ENCODE results near the gene ALDH1L2. TPM values are rescaled to one million over a fixed set of nuclear protein-coding genes. Genes with fewer than 3 reads are reported as not detected.

ALDH1L2 gene
- total and polyA plus RNA-seq, 4 donors, result 0.03 to 0.25 (median 0.15) TPM

GRCh38 chr12:105077435-105077834 lies 6.8 kb downstream of the ALDH1L2 start:
- no peaks in the 10 kb centered on the region for H3K27me3 ChIP-seq (ENCODE audit: control insufficient read depth in 4 of 4, insufficient read depth in 4 of 4, low read length in 3 of 4)
- H3K27ac ChIP-seq (ENCODE audit: low read depth in 1 of 2, low read length in 2 of 2), result no peak overlapping the region
- no peak overlapping the region for H3K4me3 ChIP-seq (ENCODE audit: low read depth in 1 of 3, low read length in 3 of 3)
- no peaks in the 10 kb centered on the region for H3K36me3 ChIP-seq (ENCODE audit: control insufficient read depth in 4 of 4, insufficient read depth in 3 of 4, low read depth in 1 of 4, low read length in 3 of 4)
- TF ChIP-seq RXRA (IDR thresholded peaks at IDR 0.05), result no peak
- no peak for TF ChIP-seq MAX (IDR thresholded peaks at IDR 0.05)
- no peak for TF ChIP-seq YY1 (IDR thresholded peaks at IDR 0.05)
- TF ChIP-seq, protein P1, sequence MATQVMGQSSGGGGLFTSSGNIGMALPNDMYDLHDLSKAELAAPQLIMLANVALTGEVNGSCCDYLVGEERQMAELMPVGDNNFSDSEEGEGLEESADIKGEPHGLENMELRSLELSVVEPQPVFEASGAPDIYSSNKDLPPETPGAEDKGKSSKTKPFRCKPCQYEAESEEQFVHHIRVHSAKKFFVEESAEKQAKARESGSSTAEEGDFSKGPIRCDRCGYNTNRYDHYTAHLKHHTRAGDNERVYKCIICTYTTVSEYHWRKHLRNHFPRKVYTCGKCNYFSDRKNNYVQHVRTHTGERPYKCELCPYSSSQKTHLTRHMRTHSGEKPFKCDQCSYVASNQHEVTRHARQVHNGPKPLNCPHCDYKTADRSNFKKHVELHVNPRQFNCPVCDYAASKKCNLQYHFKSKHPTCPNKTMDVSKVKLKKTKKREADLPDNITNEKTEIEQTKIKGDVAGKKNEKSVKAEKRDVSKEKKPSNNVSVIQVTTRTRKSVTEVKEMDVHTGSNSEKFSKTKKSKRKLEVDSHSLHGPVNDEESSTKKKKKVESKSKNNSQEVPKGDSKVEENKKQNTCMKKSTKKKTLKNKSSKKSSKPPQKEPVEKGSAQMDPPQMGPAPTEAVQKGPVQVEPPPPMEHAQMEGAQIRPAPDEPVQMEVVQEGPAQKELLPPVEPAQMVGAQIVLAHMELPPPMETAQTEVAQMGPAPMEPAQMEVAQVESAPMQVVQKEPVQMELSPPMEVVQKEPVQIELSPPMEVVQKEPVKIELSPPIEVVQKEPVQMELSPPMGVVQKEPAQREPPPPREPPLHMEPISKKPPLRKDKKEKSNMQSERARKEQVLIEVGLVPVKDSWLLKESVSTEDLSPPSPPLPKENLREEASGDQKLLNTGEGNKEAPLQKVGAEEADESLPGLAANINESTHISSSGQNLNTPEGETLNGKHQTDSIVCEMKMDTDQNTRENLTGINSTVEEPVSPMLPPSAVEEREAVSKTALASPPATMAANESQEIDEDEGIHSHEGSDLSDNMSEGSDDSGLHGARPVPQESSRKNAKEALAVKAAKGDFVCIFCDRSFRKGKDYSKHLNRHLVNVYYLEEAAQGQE (IDR thresholded peaks at IDR 0.05), result no peak
- no peak for TF ChIP-seq EGR1 (IDR thresholded peaks at IDR 0.05; ENCODE audit: low read depth in 2 of 2)
- no peak for TF ChIP-seq ATF3 (IDR thresholded peaks at IDR 0.05)
- no peak for TF ChIP-seq RAD21 (IDR thresholded peaks at IDR 0.05)
- TF ChIP-seq GABPA (IDR thresholded peaks at IDR 0.05 in 1 of 2, conservative IDR thresholded peaks at IDR 0.05 in 1 of 2), result no peak
- no peak for TF ChIP-seq TAF1 (conservative IDR thresholded peaks at IDR 0.05)
- TF ChIP-seq SP1 (IDR thresholded peaks at IDR 0.05), result no peak
- TF ChIP-seq, protein P2, sequence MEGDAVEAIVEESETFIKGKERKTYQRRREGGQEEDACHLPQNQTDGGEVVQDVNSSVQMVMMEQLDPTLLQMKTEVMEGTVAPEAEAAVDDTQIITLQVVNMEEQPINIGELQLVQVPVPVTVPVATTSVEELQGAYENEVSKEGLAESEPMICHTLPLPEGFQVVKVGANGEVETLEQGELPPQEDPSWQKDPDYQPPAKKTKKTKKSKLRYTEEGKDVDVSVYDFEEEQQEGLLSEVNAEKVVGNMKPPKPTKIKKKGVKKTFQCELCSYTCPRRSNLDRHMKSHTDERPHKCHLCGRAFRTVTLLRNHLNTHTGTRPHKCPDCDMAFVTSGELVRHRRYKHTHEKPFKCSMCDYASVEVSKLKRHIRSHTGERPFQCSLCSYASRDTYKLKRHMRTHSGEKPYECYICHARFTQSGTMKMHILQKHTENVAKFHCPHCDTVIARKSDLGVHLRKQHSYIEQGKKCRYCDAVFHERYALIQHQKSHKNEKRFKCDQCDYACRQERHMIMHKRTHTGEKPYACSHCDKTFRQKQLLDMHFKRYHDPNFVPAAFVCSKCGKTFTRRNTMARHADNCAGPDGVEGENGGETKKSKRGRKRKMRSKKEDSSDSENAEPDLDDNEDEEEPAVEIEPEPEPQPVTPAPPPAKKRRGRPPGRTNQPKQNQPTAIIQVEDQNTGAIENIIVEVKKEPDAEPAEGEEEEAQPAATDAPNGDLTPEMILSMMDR (IDR thresholded peaks at IDR 0.05; ENCODE audit: low read depth, low read length, missing input control), result no peak
- TF ChIP-seq HNF4A (conservative IDR thresholded peaks at IDR 0.05), result no peak
- TF ChIP-seq NR2F2 (IDR thresholded peaks at IDR 0.05), result no peak
- TF ChIP-seq, protein P3, sequence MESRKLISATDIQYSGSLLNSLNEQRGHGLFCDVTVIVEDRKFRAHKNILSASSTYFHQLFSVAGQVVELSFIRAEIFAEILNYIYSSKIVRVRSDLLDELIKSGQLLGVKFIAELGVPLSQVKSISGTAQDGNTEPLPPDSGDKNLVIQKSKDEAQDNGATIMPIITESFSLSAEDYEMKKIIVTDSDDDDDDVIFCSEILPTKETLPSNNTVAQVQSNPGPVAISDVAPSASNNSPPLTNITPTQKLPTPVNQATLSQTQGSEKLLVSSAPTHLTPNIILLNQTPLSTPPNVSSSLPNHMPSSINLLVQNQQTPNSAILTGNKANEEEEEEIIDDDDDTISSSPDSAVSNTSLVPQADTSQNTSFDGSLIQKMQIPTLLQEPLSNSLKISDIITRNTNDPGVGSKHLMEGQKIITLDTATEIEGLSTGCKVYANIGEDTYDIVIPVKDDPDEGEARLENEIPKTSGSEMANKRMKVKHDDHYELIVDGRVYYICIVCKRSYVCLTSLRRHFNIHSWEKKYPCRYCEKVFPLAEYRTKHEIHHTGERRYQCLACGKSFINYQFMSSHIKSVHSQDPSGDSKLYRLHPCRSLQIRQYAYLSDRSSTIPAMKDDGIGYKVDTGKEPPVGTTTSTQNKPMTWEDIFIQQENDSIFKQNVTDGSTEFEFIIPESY (IDR thresholded peaks at IDR 0.05), result no peak
- TF ChIP-seq HNF4G (IDR thresholded peaks at IDR 0.05), result no peak
- no peak for TF ChIP-seq FOXA1 (IDR thresholded peaks at IDR 0.05)
- no peak for TF ChIP-seq JUND (IDR thresholded peaks at IDR 0.05)
- TF ChIP-seq FOXA2 (IDR thresholded peaks at IDR 0.05), result no peak
- no peak overlapping the region for H3K9ac ChIP-seq (ENCODE audit: low read depth in 1 of 2, low read length in 2 of 2)
- DNase-seq (ENCODE audit: low spot score), result no peak
- 93% methylated on average over 7 of the region's 7 CpGs for WGBS
- no peaks in the 10 kb centered on the region for H3K9me3 ChIP-seq (ENCODE audit: control insufficient read depth in 4 of 4, low read length in 3 of 4)
- H3K4me1 ChIP-seq (ENCODE audit: control insufficient read depth in 4 of 4, insufficient read depth in 4 of 4, low read length in 3 of 4), result no peaks in the 10 kb centered on the region
